NOMO-1 treated with DMSO at 0.1 percent for 48 hours (cell line): Measurements from ENCODE around the gene FAM171A2.
"Not testable (repeated sequence)": the region's sequence is repeated elsewhere in the genome, so short reads cannot be mapped to it uniquely, and the experiment has no call there.

ENCODE experiments used
- DNase-seq: peaks from one replicate; lab custom pipeline; 2025; ENCODE audit not compliant: unreplicated experiment; lab: John Stamatoyannopoulos, UW

The FAM171A2 gene

DNA sequence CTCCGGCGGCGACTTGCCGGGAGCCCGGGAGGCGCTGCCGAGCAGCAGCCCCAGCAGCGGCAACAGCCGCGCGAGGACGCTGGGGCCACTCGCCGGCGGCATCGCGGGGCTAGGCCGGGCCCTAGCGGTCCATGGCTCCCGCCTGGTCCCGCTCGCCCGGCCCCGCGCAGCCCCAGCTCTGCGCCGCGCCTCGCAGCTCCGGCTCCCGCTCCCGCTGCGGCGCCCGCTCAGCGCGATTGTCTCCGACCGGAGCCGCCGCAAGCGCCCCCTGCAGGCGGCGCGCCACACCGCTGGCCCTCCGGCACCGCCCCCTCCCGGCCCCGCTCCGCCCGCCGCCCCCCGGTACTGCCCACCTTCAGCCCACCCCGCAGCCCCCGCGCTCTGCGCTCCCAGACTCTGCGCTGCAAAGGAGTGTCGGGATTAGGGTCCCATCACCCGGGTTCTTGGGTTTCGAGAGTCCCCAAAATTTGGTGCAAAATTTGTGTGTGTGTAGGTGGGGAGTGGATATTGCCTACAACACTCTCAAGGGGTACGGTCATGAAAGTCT lies at the start of gene FAM171A2:
Gene FAM171A2, minus strand, starts transcription at position 241 of the 547 bp plus-strand sequence. Its CDS starts 139 bp downstream, at position 102.
- DNase-seq = peak; percentile 11

DNA sequence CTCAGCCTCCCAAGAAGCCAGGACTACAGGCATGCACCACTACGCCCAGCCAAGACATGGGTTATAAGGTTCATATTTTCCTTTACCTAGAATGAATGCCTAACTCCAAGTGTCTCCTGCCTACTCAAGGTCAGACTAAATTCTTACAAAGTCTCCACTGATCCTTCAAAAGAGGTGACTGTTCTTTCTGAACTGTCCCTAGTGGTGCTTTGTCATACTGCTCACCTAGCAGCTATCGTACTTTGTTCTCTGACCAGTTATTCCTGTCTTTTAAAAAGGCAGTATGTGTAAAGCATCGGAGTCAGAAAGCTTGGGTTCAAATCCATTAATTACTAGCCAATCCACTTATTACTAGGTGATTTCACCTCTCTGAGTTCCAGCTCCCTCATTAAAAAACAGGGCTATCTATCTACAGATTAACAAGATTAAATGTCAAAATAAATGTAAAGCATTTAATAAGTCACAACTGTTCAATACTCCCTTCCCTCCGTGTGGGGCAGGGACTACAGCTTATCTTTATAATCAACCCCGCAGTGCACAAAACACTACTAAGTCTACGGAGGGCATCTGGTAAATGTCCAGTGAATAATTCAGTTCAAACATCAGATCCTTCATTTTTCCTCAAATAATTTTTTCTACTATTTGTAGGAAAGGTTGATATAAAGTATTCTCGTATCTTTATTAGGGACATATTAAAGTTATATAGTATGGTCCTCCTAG lies 45.8 kb upstream of the FAM171A2 start:
- DNase-seq = no peak

DNA sequence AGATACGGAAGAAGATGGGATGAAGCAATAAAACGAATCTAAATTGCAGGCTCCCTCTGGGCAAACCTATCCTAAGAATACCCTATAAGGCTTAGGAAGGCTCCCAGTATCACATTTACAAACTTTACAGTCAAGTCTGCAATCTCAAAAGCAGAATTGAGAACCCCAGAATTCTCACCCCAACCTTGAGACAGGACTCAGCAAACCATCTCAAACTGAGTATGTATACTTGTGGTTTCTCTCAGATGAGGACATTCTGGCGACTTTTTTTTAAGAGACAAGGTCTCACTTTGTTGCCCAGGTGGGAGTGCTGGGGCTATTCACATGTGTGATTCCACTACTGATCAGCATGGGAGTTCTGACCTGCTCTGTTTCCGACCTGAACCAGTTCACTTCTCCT lies 45.1 kb upstream of the FAM171A2 start:
- DNase-seq = no peak

DNA sequence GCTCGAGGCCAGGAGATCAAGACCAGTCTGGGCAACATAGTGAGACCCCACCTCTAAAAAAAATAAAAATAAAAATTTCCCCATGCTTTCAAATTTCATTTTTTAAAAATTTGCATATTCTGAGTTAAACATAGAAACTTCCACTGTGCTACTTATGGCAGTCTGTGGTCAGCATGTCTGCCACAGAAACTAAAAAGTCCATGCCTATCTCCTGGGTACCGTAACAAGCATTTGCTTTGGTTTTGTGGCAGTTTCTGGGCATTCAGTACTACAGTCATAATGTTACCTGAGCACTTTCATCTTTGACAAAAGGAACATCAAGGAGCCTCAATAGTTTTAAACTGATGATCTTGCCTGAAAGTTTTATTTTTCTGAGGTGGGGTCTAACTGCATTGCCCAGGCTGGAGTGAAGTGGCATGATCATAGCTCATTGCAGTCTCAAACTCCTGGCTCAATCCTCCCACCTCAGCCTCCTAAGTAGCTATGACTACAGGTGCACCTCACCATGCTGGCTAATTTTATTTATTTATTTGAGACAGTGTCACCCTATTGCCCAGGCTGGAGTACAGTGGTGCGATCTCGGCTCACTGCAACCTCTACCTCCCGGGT lies 39.0 kb upstream of the FAM171A2 start:
- DNase-seq = no peak

DNA sequence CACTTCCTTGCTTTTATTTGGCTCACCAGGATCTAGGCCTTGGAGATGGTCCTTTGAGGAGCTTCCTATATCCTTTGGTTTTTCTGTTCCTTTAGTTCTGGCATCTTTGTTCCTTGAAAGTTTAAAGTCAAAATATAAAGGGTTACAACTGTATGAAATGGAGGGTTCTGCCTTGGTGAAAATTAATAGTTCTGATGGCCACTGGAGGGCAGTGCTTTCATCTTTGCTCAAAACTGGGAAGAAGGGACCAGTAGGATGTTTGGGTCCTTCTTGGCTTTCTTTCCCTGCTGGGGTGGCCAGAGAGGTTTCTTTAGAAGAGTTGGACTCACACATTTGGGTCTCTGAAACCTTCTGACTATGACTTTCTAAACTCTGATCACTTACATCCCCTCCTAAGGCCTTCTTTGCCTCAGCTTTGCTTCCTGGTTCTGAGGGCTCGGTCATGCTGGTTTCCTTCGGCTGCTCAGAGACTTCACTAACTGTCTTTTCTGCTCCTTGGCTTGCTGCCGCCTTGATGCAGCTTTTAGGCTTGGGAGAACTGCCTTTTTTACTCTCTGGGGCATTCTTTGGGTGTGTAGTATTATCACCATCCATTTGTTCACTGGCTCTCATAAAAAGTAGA lies 36.7 kb upstream of the FAM171A2 start:
- DNase-seq = no peak

DNA sequence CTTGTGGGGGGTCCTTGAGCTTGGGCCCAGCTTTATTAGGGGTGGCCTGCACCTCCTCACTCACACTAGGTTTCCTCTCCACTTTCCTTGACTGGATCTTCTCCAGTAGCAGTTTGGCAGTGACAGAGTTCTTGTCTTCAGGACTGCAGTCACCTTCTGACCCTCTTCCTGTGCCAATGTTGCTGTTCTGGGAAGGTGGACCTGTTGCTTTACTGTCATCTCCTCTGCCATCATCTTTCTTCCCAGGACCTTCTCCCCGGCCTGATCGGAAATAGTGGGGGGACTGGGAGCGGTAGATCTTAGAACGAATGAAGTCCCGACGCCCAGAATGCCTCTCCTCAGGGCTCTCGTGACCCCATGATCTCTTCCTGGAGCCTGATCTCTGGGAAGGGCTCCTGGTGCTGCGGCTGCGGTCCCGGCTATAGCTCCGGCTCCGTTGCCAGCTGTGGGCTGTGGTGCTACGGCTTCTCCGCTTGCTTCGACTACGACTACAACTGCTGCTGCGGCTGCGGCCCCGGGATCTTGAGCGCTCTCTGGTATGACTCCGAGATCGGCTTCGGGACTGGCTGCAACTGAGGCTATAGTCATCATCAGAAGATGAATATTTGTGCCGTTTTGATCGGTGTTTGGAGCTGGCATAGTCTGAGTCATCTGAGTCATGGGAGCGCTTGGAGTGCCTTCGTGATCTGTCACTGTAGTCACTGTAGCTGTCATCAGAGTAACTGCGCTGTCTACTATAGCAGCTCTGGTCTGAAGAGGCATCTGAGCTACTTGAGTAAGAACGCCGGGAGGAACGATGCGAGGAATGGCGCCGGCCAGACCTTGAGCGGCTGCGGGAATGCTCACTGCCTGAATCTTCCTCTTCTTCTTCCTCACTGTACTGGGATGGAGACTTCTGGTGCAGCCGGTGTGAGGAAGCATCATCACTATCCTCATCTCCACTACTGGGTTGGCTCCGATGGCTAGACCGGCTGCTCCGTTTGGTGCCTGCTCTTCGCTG lies 35.3 kb upstream of the FAM171A2 start:
- no peak for DNase-seq

DNA sequence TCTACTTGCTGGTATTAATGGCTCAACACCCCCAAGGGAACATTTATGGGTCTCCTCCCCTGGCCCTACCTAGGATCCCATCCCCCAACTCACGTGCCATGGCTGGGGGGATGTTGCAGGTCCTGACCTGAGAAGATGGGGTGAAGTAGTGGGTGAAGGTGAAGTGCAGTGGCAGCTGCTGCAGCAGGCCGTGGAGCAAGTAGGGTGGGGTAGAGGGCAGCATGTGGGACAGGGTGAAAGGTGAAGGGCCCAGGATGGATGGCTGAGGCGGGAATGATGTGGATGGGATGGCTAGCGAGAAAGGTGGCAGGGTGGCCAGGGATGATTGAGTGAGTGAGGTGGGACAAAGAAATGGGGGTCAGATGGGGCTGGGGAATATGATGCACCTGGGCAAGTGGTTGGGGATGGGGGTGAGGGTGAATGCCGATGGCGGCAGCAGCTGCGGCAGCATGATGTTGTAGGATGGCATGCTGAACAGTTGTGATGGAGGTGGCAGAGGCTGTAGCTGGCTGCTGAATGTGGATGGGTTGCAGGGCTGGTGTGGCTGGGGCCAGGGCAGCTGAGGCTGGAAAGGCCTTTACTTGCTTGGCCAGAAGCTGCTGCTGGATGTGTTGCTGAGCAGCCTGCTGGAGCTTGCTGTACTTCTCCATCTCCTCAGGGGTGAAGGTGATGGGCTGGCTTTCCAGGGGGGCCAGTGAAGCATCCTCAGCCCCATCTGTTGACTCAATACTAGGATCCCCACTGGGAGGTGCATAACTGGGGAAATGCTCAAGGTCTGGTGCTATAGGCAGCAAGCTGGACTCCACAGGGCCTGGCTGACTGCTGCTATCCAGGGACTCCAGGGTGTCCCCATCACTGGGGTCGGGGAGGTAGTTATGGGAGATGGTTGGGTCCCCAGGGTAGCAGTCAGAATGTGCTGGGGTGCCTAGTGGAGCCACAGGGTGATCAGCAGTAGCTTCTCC lies 34.1 kb upstream of the FAM171A2 start:
- no peak for DNase-seq

DNA sequence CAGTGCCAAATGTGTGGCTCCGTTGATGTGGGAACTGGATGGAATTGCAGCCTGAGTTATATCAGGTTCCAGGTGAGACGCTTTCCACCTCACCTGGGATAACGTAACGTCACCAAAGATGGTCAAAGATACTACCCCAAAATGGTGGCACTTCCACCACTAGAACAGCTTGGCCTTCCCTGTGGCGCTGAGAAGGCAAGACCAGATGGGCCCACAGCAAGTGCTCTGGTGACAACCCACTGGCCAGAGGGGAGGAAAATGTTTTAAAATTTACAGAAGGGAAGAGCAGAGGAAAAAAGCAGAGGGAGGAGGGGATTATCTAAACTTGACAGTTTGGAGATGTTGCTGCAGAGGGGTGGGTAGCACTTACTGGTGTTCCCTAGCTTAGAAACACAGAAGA lies 33.3 kb upstream of the FAM171A2 start:
- no peak for DNase-seq

DNA sequence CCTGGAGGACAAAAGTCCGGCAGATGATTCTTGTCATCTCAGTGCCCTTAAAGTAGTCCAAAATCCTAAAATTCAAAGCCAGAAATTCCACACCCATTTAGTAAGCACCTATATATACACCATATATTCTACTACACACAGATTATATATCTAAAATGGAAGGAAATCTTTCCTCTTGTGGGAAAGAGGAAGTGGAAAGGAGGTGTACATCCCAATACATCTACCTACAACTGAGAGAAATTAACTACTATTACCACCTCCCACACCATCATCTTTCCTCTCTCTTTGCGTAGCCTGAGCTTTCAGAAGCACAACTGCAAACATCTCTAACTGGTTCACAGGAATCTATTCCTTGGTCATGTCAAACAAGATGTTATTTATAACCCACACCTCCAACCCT lies 31.2 kb upstream of the FAM171A2 start:
- DNase-seq = no peak

DNA sequence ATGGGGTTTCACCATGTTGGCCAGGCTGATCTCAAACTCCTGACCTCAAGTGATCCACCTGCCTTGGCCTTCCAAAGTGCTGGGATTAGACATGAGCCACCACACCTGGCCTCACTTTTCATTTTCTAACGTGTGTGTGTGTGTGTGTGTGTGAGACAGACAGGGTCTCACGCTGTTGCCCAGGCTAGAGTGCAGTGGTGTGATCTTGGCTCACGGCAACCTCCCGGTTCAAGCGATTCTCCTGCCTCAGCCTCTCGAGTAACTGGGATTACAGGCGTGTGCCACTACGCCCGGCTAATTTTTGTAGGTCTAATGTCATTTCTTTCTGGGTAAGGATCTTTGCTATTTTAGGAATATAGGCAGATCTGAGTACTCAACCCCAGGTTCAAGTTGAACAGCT lies 30.5 kb upstream of the FAM171A2 start:
- DNase-seq = not testable (repeated sequence)

DNA sequence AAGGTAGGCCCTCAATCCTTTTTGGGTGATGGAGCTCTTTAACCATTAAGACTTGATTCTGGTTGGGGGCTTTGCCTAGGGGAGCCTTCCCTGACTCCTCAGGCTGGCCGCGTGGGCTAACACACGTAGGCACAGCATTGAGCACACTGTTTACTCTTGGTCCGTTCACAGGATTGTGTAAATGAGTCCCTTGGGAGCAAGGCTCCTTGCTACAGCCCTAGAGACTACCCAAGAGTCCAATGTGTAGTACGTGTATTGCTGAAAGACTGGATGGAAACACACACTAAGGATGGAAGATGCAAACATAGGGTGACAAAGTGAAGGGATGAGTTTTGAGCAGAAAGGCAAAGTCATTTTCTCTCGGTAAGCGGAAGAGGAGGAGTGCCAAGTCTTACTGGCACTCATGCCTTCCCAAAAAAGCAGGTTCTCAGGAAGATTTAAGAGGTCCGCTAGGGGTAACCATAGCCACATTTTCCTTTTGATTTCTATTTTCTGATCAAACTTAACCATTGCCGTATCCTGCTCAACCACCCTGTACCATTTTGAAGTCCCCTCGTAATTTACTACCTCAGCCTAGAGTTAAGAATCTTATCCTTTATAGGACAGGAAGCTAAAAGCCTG lies 26.7 kb upstream of the FAM171A2 start:
- no peak for DNase-seq

DNA sequence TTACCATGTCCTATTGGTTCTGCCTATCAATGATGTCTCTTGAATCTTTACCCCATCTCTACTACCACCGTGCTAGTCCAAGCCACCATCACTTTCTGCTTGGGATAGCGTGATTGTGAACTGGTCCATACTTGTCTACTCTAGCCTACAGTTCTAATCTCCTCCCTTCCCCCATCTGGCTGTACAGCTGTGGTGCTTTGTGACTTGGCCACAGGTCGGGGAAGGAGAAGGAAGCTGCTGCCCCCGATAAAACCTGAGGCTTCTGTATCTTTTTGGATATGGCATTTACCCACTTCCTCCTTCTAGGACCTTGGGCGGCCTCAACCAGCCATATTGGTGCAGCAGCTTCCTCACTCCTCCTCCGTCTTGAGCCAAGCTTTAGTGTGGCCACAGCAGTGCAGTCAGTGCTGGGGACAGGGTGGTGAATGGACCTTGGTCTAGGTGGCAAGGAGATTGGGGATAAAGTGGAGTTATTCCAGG lies 26.1 kb upstream of the FAM171A2 start:
- DNase-seq = peak; percentile 76

DNA sequence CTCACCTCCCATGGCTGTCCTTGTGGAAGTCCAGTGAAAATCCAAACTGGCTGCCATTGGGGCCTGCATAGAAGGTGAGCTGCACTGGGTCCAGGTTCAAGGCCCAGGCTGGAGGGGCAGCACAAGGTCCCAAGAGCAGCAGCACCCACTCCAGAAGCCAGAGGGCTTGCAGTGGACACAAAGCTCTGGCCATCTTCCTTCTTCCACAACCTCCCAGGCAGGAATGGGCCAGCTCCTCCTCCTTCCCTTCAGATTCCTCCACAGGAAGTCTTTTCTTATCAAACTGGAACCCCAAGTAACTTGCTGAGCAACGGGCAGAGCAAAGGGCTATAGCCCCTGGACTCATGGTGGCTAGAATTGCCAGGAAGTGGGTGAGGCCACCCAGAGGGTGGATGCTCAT lies 25.6 kb upstream of the FAM171A2 start, which contains the start of gene ITGA2B:
Gene ITGA2B, minus strand, starts transcription at position 369 of the 400 bp plus-strand sequence. Its CDS starts 176 bp downstream, at position 193.
- no peak for DNase-seq

DNA sequence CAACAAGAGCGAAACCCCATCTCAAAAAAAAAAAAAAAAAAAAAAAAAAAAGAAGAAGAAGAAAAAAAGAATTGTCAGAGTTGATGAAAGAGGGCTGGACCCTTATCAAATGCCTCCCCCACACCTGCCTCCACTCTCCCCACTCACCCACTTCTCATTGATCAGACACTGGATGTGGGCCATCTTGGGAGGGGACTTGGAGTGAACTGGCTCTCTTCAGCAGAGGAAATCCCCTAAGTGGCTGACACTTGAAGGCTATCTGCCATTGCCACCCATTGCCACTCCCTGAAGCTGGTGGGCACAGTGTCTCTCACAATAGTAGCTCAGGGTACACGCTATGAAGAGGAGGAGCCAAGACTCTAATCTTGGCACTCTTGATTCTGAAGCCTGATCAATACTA lies 24.2 kb upstream of the FAM171A2 start:
- no peak for DNase-seq

DNA sequence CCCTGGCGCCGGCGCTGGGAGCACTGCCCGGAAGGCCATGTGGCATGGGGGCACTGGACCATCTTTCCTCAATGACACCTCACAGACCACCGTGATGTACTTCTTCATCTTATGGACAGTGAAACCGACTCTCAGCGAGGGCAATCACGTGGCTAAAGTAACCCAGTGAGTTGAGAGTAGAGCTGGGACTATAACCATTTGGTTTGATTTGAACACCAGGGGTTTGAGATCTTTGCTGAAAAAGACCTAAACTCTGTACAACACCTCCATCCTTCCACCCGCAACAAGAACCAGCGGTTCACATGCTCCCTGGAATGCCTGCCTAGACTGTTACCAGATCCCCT lies 22.5 kb upstream of the FAM171A2 start:
- DNase-seq = no peak

DNA sequence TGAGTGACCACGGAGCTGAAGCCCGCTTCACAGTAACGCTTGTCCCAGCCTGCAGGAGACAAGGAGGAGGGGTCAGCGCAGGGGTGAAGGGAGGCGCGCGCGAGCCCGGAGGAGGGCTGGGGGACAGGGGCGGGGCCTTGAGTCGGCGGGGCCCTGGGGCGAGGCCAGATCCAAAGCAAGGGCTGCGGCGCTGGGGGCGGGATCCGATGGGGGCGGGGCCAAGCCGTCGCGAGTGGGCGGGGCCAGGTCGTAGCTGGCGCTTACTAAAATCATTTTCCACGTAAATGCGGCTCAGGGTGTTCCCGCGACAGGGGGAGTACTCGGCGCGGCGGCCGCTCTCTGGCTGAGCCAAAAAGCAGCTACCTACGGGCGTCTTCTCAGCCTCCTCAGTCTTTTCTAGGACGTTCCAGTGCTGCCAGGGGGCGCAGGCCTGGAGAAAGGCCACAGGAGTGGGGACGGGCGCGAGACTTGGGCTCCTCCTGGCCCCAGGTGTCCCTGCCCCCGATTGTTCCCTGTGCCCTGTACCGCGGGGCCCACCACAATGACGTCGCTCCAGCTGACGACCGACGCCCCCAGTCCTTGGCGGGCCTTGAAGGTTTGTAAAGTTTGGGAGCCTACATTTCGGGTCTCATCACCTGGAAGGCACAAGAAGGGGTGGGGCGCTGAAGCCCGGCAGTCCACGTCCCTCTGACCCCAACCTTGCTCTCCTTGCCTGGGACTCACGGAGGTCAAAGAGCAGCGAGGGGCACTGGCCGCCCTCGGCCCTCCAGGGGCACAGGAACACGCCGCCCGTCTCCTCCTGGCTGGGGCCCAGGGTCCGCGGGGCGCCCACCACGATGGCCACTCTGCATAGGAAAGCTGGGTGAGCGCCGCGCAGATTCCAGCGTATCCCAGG lies 21.9 kb upstream of the FAM171A2 start:
- peak; percentile 83 for DNase-seq

DNA sequence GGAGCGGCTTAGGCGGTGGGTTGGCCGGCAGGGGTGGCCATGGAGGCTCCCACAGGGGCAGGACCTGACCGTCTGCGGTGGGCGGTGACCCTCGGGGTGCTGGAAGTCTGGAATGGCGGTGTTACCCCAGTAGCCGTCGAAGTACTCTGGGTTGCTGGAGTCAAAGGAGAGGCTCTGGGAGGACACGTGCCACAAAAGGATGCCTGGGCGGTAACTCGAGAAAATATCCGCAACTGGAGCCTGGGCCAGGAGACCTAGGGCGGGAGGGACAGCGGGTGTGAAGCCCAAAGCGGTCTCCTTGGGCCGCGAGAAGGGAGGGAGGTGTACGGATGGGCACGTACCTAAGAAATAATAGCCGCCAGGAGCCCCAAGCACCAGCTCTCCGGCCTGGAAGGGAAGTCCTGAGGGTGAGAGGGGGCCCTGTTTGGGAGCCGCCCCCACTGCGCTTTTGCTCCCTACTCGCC lies 21.2 kb upstream of the FAM171A2 start:
- no peak for DNase-seq

DNA sequence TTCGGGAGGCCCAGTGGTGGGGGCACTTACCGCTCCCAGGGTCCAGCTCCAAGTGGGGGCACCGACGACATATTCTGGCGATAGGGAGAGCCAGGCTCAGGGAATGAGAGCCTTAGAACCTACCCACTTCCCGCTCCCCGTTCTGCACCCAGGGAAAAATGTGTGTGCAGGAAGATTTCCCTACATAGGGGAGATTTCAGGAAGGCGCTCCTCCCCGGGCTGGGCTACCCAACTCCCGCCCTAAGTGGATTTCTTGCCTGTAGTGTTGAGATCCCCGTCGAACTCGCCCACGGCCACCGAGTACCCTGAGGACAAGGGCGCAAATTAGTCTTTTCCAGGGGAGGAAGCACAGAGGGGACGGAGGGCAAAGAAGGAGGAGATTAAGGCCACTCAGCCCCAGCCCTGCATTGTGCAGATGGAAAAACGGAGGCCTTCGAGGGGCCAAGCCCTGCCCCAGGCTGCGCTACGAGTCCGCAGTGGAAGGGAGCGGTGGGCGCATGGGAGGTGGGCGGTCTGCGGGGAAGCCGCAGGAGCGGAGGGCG lies 20.7 kb upstream of the FAM171A2 start:
- no peak for DNase-seq
